Subcutaneous abdominal adipose tissue (tissue), 5 donors: Measurements from ENCODE around the gene DZANK1.
"Not testable (repeated sequence)": the region's sequence is repeated elsewhere in the genome, so short reads cannot be mapped to it uniquely, and the experiment has no call there.

ENCODE experiments used
- H3K27ac ChIP-seq: one replicate; pipeline ENCODE4 v1.7.0; 2013; ENCODE audit warnings: low read depth, mild to moderate bottlenecking, inconsistent platforms, low read length, moderate library complexity
- H3K27me3 ChIP-seq, 5 donors: one replicate each; pipeline ENCODE4 v1.7.0; 2013; ENCODE audit warnings: low read length in 5 of 5, inconsistent platforms in 1 of 5; ENCODE audit not compliant: control insufficient read depth in 5 of 5, insufficient read depth in 4 of 5
- H3K36me3 ChIP-seq, 5 donors: one replicate each; pipeline ENCODE4 v1.7.0; 2013; ENCODE audit warnings: low read length in 5 of 5; ENCODE audit not compliant: control insufficient read depth in 5 of 5, insufficient read depth in 5 of 5
- H3K4me1 ChIP-seq, 5 donors: one replicate each; pipeline ENCODE4 v1.7.0; 2013; ENCODE audit warnings: low read length in 5 of 5, mild to moderate bottlenecking in 3 of 5, moderate library complexity in 1 of 5; ENCODE audit not compliant: control insufficient read depth in 5 of 5, insufficient read depth in 5 of 5
- H3K4me3 ChIP-seq, 5 donors: one replicate each; pipeline ENCODE4 v1.7.0; 2013; ENCODE audit warnings: low read length in 5 of 5, low read depth in 1 of 5
- H3K9ac ChIP-seq, 5 donors: one replicate each; pipeline ENCODE4 v1.7.0; 2013; ENCODE audit warnings: low read length in 5 of 5, mild to moderate bottlenecking in 4 of 5, moderate library complexity in 3 of 5
- H3K9me3 ChIP-seq, 5 donors: one replicate each; pipeline ENCODE4 v1.7.0; 2013; ENCODE audit warnings: low read length in 5 of 5; ENCODE audit not compliant: control insufficient read depth in 5 of 5
- donor health status: healthy.
- donor health status: healthy.
- donor health status: healthy.
- donor health status: healthy.
- donor health status: healthy.

The DZANK1 gene

DNA sequence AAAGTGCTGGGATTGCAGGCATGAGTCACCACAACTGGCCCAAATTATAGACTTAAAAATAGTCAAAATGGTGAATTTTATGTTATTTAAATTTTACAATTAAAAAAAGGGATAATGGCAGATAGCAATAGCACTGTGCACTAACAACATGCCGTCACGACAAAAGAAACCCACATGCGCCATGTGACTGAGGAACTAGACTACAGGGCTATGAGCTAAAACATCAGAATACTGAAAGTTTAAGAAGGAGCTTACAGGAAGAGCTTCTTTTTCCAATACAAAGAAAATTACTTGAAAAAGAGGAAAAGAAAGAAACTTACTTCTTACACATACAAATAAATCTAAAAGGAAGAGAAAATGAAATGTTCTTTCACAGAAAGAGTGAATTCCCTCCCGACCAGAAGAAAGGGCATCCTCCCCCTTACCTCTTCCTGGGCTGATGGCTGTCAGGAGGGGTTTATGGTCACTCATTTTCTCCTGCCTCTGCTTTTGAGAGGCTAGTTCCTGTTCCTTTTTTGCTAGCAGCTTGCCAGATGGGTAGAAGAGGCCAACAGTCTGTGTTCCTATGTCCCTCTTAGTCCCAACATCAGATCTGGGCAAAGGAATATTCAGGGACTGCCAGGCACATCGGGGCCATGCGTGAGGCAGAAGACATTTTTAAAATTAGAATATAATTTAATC is 54.5 kb downstream of the DZANK1 start:
- Histone ChIP-seq H3K27me3 (no peaks in the 10 kb centered on the region), H3K4me3 (no peak overlapping the region), H3K9me3 (no peaks in the 10 kb centered on the region), H3K4me1 (peaks cover 0 to 18% (median 5%) of the 10 kb centered on the region in 5 donors), H3K9ac (peak overlapping the region in 1 of 5 donors; percentile 17), H3K36me3 (no peaks in the 10 kb centered on the region), H3K27ac (peak overlapping the region; percentile 18)

- Histone ChIP-seq H3K4me3 (no peak overlapping the region), H3K36me3 (peaks cover 0 to 8% (median 0%) of the 10 kb centered on the region in 5 donors), H3K27ac (no peak overlapping the region), H3K27me3 (no peaks in the 10 kb centered on the region), H3K9me3 (peaks cover 0 to 9% (median 6%) of the 10 kb centered on the region in 5 donors), H3K9ac (no peak overlapping the region), H3K4me1 (peaks cover 0 to 20% (median 18%) of the 10 kb centered on the region in 5 donors)
Measured at GRCh38 chr20:18405826-18406225, 61.0 kb downstream of the DZANK1 start.

GRCh38 chr20:18404172-18404571 is 62.7 kb downstream of the DZANK1 start:
- Histone ChIP-seq H3K27me3 (no peaks in the 10 kb centered on the region), H3K9ac (no peak overlapping the region), H3K4me3 (no peak overlapping the region), H3K36me3 (peaks cover 0 to 8% (median 0%) of the 10 kb centered on the region in 5 donors), H3K27ac (no peak overlapping the region), H3K4me1 (peaks cover 0 to 20% (median 18%) of the 10 kb centered on the region in 5 donors), H3K9me3 (peaks cover 0 to 9% (median 6%) of the 10 kb centered on the region in 5 donors)

GRCh38 chr20:18403269-18403668 is 63.6 kb downstream of the DZANK1 start:
- peaks cover 0 to 8% (median 0%) of the 10 kb centered on the region in 5 donors for H3K36me3 ChIP-seq
- no peak overlapping the region for H3K27ac ChIP-seq
- H3K4me3 ChIP-seq = no peak overlapping the region
- no peaks in the 10 kb centered on the region for H3K27me3 ChIP-seq
- H3K4me1 ChIP-seq = peaks cover 0 to 21% (median 20%) of the 10 kb centered on the region in 5 donors
- H3K9ac ChIP-seq = no peak overlapping the region
- H3K9me3 ChIP-seq = peaks cover 0 to 9% (median 6%) of the 10 kb centered on the region in 5 donors

DNA sequence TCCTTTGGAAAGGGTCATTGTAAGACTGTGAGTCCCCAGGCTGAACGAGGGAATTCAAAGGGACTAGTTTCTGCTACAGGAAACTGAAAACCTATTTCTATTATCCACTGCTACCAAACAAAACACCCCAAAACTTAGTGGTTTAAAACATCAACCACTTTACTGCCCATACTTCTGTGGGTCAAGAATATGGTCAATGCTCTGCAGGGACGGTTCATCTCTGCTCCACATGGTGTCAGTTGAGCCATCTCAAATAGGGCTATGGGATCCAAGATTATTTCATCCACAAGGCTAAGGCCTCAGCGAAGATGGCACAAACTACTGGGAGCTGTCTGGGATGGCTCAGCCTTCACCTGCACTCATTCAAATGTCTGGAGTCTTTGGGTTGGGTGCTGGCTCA is 65.5 kb downstream of the DZANK1 start:
- Histone ChIP-seq H3K4me1 (peaks cover 0 to 40% (median 32%) of the 10 kb centered on the region in 5 donors), H3K9ac (no peak overlapping the region), H3K27ac (no peak overlapping the region), H3K27me3 (no peaks in the 10 kb centered on the region), H3K9me3 (peaks cover 0 to 9% (median 6%) of the 10 kb centered on the region in 5 donors), H3K4me3 (no peak overlapping the region), H3K36me3 (peaks cover 0 to 8% (median 0%) of the 10 kb centered on the region in 5 donors)

GRCh38 chr20:18400460-18400859 is 66.4 kb downstream of the DZANK1 start:
- Histone ChIP-seq H3K9ac (no peak overlapping the region), H3K9me3 (peaks cover 0 to 9% (median 6%) of the 10 kb centered on the region in 5 donors), H3K4me1 (peaks cover 0 to 48% (median 40%) of the 10 kb centered on the region in 5 donors), H3K27ac (no peak overlapping the region), H3K36me3 (peaks cover 0 to 8% (median 0%) of the 10 kb centered on the region in 5 donors), H3K27me3 (no peaks in the 10 kb centered on the region), H3K4me3 (no peak overlapping the region)

GRCh38 chr20:18398713-18399112 is 68.1 kb downstream of the DZANK1 start:
- H3K4me3 ChIP-seq, H3K27me3 ChIP-seq: not testable (repeated sequence)

GRCh38 chr20:18397030-18397429 is 69.8 kb downstream of the DZANK1 start:
- Histone ChIP-seq H3K36me3 (peaks cover 0 to 8% (median 0%) of the 10 kb centered on the region in 5 donors), H3K27ac (peak overlapping the region; percentile 86), H3K27me3 (no peaks in the 10 kb centered on the region), H3K9me3 (peaks cover 0 to 9% (median 6%) of the 10 kb centered on the region in 5 donors), H3K9ac (no peak overlapping the region), H3K4me1 (peaks cover 0 to 48% (median 24%) of the 10 kb centered on the region in 5 donors), H3K4me3 (no peak overlapping the region)

More at GRCh38 chr20:18398713-18399112, 68.1 kb downstream of the DZANK1 start:
- H3K9me3 ChIP-seq, H3K36me3 ChIP-seq, H3K27ac ChIP-seq, H3K9ac ChIP-seq: not testable (repeated sequence)
- H3K4me1 ChIP-seq = peaks cover 0 to 59% (median 38%) of the 10 kb centered on the region in 5 donors

- Histone ChIP-seq H3K9me3 (no peaks in the 10 kb centered on the region), H3K4me3 (no peak overlapping the region), H3K4me1 (peaks cover 0 to 48% (median 24%) of the 10 kb centered on the region in 5 donors), H3K27ac (no peak overlapping the region), H3K36me3 (no peaks in the 10 kb centered on the region), H3K9ac (no peak overlapping the region), H3K27me3 (no peaks in the 10 kb centered on the region)
Measured at GRCh38 chr20:18395544-18395943, 71.3 kb downstream of the DZANK1 start.

- Histone ChIP-seq H3K9me3 (no peaks in the 10 kb centered on the region), H3K9ac (no peak overlapping the region), H3K27me3 (no peaks in the 10 kb centered on the region), H3K4me1 (peaks cover 0 to 48% (median 24%) of the 10 kb centered on the region in 5 donors), H3K27ac (no peak overlapping the region), H3K36me3 (peaks cover 0 to 6% (median 2%) of the 10 kb centered on the region in 5 donors), H3K4me3 (no peak overlapping the region)
Measured at GRCh38 chr20:18394363-18394762, 72.5 kb downstream of the DZANK1 start.
